GM21360 (cell line): ENCODE results near the gene MUC22.
"Not testable (repeated sequence)": the region's sequence is repeated elsewhere in the genome, so short reads cannot be mapped to it uniquely, and the experiment has no call there.

Experiments
- ATAC-seq: cut with Tn5 transposase; IDR thresholded peaks from one replicate; pipeline ENCODE4 v1.9.1; 2021; ENCODE audit warnings: mild to moderate bottlenecking, moderate library complexity; ENCODE audit not compliant: unreplicated experiment

MUC22 gene

DNA sequence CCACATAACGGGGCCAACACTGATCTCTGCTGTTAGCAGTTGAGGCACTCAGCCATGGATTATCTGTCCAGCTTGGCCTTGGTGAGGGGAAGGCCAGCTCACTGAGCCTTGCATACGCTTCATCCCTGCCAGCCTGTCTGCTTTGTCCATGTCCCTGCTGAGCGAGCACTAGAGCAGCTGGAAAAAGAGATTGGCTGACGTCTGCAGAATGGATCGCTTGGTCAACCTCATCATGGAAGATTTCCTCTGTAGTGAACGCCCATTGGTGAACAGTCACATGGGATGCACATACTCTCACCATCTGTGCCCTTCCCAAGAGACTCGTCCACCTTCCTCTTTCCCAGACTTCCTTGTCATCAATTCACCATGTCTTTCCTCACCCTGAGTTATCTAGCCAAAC lies 26.9 kb downstream of the MUC22 start:
- no peak for ATAC-seq

DNA sequence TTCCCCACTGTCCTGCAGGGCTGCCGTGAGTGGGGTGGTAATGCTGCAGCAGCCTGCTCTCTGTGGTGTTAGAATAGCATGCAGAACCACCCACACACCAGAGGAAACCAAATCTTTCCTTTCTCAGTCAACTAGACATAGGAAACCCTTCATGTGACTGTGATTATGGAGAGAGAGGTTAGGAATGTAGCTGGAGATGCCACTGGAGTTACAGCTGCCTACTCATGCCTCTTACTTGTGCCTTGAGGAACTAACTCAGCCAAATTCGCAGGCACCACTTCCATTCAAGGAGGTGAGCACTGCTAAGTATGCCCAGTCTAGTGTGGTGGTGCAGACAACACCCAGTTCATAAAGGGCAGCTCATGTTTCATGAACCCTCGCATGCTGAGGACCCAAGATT lies 27.4 kb downstream of the MUC22 start:
- no peak for ATAC-seq

DNA sequence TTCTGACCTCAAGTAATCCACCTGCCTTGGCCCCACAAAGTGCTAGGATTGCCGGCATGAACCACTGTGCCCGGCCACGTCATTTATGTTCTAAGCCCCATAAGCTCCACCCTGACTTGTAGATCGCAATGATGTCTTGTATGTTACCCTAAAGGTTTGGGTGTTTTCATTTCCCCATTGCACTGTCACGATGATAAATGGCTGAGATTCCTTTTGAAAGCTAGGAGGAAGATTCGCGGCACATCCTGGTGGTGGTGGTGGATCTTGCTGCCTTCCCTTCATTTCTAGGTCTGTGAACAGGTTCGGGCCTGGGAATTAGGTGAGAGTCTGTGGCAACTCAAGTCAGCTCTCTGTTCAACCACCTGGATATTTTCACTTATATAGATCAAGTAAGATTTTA lies 28.3 kb downstream of the MUC22 start:
- no peak for ATAC-seq

DNA sequence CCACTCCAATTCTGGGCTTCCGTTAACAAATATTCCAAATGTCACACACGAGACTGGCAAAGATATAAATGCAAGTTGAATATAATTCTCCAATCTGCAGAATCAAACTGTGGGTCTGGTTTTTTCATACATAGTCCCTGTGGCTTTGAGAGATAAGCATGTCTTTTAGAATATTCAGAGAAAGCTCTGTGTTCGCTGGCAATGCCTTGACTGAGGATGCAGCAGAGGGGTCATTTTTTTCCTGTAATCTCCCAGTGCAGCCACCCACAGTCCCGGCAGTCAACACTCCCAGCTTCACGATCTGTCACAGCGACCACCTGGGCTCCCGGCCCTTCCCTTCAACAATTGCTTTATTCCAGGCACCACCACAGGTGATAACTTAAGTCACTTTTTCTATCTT lies 30.5 kb downstream of the MUC22 start:
- no peak for ATAC-seq

DNA sequence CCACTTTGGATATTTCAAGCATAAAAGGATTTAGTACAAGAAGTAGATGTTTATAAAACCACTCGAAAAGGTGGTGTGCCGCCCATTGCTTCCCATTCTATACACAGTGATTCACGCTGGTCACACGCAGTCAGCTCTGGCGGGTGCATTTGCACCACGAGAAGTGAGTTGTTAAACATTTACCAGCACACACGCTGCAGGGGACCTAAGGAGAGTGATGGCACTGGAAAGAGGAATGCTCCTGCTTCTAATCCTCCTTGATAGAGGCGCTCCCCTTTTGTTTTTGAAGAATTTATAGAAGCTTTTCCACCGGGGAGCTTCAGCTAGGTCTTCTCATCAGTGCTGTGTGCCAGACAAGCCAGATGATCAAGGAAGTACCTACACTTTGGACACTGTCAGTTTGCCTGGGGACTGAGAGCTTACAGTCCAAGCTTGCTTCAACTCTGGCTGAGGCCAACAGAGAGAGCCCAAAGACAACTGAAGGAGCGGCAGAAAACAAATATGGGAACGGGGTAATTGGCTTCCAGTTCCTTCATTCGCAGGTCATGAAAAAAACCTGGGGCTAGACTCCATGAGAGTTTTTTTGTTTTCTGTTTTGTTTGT lies 31.2 kb downstream of the MUC22 start:
- no peak for ATAC-seq

DNA sequence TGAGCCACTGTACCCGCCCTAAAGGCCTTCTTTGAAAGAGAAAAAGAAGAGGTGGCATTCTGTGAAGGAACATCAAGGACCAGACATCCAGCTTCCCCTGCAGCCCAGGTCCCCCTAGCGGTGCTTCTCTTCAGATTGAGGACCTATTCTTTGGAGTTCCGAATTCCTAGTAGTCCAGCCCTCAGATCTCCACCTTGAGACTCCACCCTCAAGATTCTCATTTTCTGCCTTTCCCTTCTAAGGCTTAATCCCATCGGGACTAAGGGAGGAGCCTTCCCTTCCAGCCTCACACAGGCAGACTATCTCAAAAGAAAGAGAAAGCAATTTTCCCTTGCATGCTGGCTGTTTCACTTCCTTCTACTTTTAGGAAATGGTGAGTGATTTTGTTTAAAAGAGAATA lies 32.5 kb downstream of the MUC22 start:
- no peak for ATAC-seq

DNA sequence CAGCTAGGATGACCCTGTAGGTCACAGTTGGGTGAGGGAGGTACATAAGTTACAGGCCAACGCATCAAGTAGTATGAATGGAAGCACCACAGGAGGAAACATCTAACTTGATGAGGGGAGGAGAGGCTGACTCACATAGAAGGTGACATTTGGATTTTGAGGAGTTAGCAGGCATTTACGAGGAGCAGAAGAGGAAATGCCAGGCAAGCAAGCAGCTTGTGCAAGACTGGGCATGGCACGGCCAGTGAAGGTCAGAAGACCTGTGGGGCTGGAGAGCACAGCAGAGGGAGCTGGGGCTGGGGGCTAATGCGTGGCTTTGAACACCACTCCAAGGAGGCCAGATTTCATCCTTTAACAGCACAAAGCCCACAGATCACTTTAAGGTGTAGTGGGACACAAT lies 37.8 kb downstream of the MUC22 start:
- no peak for ATAC-seq

DNA sequence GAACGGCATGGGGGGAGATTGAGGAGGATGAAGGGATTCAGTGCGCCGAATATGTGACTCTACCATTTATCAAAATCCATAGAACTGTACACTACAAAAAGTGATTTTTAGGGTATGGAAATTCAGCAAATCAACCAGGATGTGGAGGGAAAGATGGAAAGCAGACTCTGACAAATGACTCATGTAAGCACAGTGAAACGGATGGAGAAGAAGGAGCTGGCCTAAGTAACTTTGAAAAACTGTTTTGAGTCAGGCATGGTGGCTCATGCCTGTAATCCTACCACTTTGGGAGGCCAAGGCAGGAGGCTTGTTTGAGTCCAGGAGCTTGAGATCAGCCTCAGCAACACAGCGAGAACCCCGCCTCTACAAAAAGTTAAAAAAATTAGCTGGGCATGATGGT lies 39.2 kb downstream of the MUC22 start:
- ATAC-seq, result no peak

DNA sequence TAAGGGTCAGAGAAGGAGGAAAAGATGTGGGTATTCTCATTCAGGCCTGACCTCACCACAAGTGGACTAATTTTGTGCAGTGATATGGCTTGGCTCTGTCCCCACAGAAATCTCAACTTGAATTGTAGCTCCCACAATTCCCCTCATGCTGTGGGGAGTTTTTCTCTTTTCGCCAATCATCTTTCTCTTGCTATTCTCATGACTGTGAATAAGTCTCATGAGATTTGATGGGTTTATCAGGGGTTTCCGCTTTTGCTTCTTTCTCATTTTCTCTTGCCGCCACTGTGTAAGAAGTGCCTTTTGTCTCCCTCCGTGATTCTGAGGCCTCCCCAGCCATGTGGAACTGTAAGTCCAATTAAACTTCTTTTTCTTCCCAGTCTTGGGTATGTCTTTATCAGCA lies 42.9 kb downstream of the MUC22 start:
- not testable (repeated sequence) for ATAC-seq

DNA sequence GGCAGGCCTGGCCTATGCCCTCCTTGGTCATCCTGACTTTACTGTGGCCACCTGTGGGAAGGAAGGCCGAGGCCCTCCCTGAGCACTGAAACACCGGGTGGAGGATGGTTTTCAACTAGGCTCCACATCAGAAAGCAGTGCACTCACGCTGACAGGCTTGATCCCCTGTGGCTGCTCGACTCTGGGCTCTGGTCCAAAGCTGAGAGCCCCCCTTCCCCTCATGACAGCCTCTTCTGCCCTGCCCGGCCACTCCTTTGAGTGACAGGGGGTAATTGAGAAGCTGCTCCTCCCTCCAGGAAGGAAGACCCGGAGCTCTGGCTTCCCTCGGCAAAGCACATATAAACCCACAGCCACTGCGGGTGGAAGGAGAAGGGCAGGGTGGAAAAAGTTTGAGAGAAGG lies 43.6 kb downstream of the MUC22 start:
- ATAC-seq, result no peak

DNA sequence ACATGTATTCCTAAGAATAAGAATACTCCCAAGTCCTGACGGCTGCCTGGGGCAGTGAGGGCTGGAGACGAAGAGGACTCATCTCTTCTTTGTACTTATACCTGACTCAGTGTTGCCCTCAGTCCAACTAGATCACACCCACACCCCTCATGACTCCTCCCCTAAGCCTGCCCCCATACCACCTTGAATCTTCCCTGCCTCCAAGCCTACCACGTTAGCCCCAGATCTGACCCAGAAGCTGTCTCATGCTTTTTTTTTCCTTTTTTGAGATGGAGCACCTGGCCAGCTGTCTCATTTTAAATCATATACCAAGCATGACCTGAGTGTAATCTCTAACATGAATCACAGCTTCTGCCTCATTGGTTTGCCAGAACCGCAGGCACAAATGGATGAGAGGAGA lies 45.2 kb downstream of the MUC22 start:
- no peak for ATAC-seq

DNA sequence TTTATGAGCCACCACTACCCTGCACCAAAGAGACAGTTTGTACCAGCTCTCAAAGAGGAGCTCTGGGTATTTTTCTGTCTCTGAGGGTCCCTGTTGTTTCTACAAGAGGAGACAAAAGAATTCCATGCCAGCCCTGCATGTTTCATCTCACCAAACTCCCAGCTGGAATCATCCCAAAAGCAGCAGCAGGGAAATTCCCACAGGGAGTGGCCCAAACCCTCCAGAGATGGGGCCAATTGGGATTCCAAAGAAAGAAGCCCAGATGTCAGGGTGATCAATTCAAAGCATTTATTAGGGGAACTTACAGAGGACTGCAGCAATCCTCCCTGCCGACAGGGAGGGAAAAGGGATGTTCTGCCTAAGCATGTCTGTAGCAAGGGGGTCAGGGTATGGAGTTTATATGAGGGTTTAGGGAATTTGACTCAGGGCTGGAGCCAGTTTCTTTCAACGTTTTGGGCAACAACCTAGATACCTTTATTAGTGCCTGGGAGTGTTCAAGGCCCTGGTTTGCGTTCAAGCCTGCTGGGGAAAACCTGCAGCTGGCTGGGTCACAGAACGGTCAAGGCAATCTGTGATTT lies 47.2 kb downstream of the MUC22 start:
- ATAC-seq, result no peak

DNA sequence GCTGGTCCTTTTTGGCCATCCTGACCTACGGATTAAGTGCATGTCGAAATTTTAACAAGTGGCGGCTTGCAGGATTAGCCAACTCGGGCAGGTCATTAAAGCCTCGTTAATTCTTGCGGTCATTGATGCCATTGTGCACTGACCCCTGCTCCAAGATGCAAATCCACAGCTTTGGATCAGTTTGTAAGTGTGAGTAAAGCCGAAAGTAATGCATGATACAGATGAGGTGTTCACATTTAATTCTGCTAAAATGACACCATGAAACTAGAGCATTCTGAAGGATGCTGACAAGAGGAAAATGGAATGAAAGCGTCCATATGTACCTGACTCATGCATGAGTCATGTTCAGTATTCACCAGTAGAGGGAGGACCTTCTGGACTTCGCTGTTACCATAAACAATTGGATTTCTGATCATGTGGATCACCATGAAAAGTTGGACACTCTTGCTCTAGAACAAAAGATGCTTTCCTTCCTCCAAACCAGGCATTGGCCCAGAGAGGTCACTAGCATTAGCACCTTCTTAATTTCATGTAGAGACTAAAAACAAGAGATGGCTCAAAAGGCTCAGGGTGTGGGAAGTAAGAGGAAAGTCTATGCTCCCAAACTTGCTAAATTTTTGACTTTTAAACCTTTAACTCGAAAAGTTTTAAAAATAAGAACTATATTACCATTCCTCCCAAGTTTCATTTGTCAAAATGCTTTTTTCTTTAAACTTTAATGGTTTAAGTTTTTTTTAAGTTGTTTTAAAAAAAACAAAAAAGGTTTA lies 48.0 kb downstream of the MUC22 start:
- ATAC-seq, result no peak

DNA sequence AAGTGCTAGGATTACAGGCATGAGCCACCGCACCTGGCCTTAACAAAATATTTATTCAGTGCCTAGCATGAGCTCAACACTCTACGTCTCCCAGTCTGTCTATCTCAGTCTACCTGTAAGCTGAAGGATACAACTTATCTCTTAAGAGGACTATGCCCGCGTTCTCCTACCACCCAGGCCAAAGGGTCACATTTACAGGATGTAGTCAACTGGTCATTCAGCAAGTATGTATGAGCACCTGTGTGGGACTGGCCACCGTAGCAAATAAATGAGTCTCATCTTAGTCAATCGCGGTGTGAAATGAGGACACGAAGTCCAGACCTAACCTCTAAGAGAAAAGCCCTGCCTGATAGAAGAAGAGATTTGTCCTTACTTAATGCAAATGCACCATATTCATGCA lies 49.9 kb downstream of the MUC22 start:
- no peak for ATAC-seq

DNA sequence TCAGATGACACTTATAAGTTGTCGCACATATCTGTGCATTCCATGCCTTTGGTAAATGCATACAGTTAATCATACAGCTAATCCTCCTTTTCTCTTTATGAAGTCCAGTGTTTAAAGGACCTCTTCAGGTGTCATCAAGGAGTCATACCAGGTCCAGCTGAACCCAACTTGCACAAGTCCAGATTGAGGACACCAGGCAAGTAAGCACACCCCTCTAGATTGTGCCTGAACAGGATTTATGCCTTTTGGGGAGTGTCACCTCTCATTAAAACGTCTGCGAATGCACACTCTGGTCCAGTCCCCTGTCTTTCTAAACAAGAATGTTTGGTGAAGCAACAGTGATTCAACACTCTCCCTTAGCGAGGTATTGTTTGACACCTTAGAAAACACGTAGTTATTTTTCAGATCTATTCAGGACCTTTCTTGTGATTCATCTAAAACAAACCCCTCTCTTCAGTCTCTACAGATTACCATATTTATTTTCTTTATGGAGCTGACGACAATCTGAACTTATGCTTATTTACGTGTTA lies 53.7 kb downstream of the MUC22 start:
- ATAC-seq, result no peak

DNA sequence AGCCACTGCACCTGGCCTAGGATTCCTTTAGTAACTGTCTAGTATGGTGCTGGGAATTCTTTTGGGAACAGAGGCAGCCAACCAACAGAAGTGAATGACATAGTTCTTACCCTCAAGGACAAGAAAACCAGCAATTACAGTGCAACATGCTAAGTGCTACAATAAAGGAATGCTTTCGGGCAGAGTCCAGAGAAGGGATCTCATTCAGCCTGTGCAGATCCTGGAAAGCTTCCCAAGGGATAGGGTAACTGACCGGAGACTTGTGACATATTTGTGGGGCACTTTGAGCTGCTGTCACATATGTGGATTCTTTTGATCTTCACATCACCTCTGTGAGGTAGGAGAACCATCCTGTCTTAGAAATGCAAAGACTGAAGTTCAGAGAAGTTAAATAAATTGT lies 55.3 kb downstream of the MUC22 start:
- no peak for ATAC-seq

DNA sequence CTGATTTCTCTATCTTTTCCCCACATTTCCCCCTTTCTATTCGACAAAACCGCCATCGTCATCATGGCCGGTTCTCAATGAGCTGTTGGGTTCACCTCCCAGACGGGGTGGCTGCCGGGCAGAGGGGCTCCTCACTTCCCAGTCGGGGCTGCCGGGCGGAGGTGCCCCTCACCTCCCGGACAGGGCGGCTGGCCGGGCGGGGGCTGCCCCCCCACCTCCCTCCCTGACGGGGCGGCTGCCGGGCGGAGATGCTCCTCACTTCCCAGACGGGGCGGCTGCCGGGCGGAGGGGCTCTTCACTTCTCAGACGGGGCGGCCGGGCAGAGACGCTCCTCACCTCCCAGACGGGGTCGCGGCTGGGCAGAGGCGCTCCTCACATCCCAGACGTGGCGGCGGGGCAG lies 56.8 kb downstream of the MUC22 start:
- ATAC-seq, result not testable (repeated sequence)

DNA sequence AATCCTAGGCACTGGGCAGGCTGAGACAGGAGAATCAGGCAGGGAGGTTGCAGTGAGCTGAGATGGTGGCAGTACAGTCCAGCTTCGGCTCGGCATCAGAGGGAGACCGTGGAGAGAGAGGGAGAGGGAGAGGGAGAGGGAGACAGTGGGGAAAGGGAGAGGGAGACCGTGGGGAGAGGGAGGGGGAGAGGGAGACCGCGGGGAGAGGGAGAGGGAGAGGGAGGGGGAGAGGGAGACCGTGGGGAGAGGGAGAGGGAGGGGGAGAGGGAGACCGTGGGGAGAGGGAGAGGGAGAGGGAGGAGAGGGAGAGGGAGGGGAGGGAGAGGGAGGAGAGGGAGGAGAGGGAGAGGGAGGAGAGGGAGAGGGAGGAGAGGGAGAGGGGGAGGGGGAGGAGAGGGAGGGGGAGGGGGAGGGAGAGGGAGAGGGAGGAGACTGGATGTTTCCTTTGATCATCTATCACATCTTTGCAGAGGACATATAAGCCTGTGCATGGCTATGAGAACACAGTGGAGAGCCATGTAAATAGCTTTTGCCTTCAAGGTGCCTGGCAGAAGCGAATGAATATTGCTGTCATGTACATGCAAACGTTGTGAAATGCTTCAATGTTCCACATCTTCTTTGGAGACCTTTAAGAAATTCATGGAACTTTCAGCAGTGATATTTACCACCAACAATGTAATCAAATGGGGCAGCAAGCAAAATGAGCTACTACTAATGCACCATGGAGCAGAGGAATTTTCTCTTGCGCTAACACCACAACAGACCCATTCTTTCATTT lies 57.8 kb downstream of the MUC22 start:
- not testable (repeated sequence) for ATAC-seq

DNA sequence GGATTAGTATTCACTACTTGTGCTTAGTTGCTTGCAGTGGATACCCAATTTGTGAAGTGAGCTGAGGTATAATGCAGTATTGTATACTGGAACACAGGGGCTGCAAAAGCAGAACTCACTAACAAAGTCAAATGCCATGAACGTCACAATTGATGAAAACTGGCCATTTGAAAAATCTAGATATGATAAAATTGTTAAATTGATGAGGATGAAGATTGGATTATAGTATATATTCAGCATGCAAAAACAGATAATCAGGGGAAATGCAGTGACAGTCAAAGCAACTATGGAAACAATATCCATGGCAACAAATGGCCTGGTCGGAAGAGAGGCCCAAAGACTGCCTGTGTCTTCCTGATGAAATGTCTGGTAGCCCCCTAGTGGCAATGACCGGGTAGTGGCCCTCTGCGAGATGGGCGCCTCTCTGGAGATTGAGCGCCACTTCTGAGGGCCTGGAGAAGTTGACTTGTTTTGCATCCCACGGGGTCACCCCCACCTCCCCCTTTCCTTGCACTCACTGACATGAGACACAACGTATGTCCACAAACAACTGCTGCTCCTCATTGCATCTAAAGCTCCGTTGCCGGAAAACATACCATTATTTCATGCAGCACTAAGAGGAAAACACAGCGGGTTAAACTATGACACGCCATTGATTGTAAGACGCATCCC lies 58.5 kb downstream of the MUC22 start:
- ATAC-seq, result no peak

DNA sequence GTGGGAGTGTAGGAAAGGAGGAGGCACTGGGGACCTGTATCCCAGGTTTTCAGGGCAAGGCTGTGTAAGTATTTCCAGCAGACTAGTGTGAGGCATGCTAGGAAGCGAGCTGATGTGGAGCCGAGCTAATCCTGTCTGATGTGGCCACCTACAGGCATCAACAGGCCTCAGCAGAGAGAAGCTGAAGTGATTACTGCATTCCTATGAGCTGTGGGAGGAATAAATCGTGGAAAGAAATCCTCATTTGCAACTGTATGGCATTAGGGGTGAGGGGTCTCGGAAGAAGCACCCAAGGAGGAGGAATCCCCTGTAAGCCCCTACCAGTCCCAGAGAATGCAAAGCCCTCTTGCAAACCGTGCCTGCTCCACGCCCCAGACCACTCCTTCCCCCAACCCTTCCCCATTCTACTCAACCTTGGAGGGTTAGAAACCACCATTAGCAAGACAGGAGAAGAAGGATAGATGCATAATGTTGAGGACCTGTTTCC lies 60.5 kb downstream of the MUC22 start:
- no peak for ATAC-seq

DNA sequence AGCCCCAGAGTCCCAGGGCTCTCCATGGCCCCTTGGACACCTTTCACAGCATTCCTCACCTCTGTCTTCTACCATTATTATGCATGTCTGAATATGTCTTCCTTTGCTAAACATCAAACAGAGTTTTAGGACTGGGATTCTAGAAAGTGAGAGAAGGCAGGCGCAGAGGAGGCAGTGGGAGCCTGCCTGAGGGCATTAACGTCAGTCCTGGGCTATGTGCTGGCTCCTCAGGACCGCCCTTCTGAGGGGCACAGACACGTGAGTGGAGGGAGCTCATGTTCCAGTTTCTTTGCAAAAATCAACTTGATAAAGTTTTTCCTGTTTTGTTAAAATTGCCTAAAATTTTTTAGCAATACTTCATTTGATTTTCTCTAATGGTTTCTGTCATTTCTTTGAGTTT lies 64.1 kb downstream of the MUC22 start:
- no peak for ATAC-seq
